Measurements from ENCODE around the gene MAP3K7CL. TPM values are rescaled to one million over a fixed set of nuclear protein-coding genes. Genes with fewer than 3 reads are reported as not detected.

The MAP3K7CL gene
- total RNA-seq, 4 donors from 2014 or later: 6.8 to 10.4 (median 8.8) TPM

- WGBS: 98% methylated on average over 5 of the region's 5 CpGs
These were observed 3.4 kb downstream of the MAP3K7CL start for GRCh38 chr21:29133796-29134195.

GRCh38 chr21:29135481-29135880 lies 5.0 kb downstream of the MAP3K7CL start:
- TF ChIP-seq CTCF (IDR thresholded peaks at IDR 0.05): no peak
- TF ChIP-seq EP300 (IDR thresholded peaks at IDR 0.05): no peak
- TF ChIP-seq POLR2AphosphoS5 (IDR thresholded peaks at IDR 0.05): no peak
- no peak for TF ChIP-seq POLR2A (IDR thresholded peaks at IDR 0.05)
- Histone ChIP-seq H3K27me3 (no peaks in the 10 kb centered on the region), H3K36me3 (no peaks in the 10 kb centered on the region), H3K4me3 (no peak overlapping the region), H3K9me3 (no peaks in the 10 kb centered on the region), H3K4me1 (peaks cover 4% of the 10 kb centered on the region), H3K27ac (no peak overlapping the region)
- DNase-seq (ENCODE audit: low spot score in 2 of 2): no peak

More at GRCh38 chr21:29133796-29134195, 3.4 kb downstream of the MAP3K7CL start:
- no peak for DNase-seq (ENCODE audit: low spot score in 2 of 2)
- no peaks in the 10 kb centered on the region for H3K27me3 ChIP-seq
- no peaks in the 10 kb centered on the region for H3K9me3 ChIP-seq
- H3K4me3 ChIP-seq: no peak overlapping the region
- no peak overlapping the region for H3K27ac ChIP-seq
- peaks cover 4% of the 10 kb centered on the region for H3K4me1 ChIP-seq
- TF ChIP-seq POLR2AphosphoS5 (IDR thresholded peaks at IDR 0.05) (no peak), EP300 (IDR thresholded peaks at IDR 0.05) (no peak), POLR2A (IDR thresholded peaks at IDR 0.05) (no peak), CTCF (IDR thresholded peaks at IDR 0.05) (no peak)
- H3K36me3 ChIP-seq: no peaks in the 10 kb centered on the region

- Histone ChIP-seq H3K27me3 (no peaks in the 10 kb centered on the region), H3K4me3 (no peak overlapping the region), H3K27ac (no peak overlapping the region), H3K36me3 (no peaks in the 10 kb centered on the region), H3K9me3 (no peaks in the 10 kb centered on the region), H3K4me1 (no peaks in the 10 kb centered on the region)
- DNase-seq (ENCODE audit: low spot score in 2 of 2): no peak
- 57% methylated on average over 1 of the region's 1 CpG for WGBS
- TF ChIP-seq EP300 (IDR thresholded peaks at IDR 0.05) (no peak), POLR2A (IDR thresholded peaks at IDR 0.05) (no peak), CTCF (IDR thresholded peaks at IDR 0.05) (no peak), POLR2AphosphoS5 (IDR thresholded peaks at IDR 0.05) (no peak)
These were observed 5.6 kb downstream of the MAP3K7CL start for GRCh38 chr21:29136033-29136432.

- no peak for DNase-seq (ENCODE audit: low spot score in 2 of 2)
- Histone ChIP-seq H3K27me3 (no peaks in the 10 kb centered on the region), H3K27ac (peak overlapping the region; percentile 88), H3K4me3 (no peak overlapping the region), H3K4me1 (peaks cover 50% of the 10 kb centered on the region), H3K9me3 (no peaks in the 10 kb centered on the region), H3K36me3 (no peaks in the 10 kb centered on the region)
- TF ChIP-seq POLR2AphosphoS5 (IDR thresholded peaks at IDR 0.05): no peak
- TF ChIP-seq EP300 (IDR thresholded peaks at IDR 0.05): no peak
- TF ChIP-seq CTCF (IDR thresholded peaks at IDR 0.05): no peak
- no peak for TF ChIP-seq POLR2A (IDR thresholded peaks at IDR 0.05)
- WGBS: 22% methylated on average over 2 of the region's 2 CpGs
These were observed 14.4 kb downstream of the MAP3K7CL start for GRCh38 chr21:29144736-29145353.

GRCh38 chr21:29145354-29145782 lies 14.9 kb downstream of the MAP3K7CL start:
- Histone ChIP-seq H3K27me3 (no peaks in the 10 kb centered on the region), H3K9me3 (no peaks in the 10 kb centered on the region), H3K4me3 (no peak overlapping the region), H3K4me1 (peaks cover 54% of the 10 kb centered on the region), H3K36me3 (no peaks in the 10 kb centered on the region), H3K27ac (peak overlapping the region; percentile 88)
- TF ChIP-seq POLR2A (IDR thresholded peaks at IDR 0.05) (no peak), CTCF (IDR thresholded peaks at IDR 0.05) (no peak), POLR2AphosphoS5 (IDR thresholded peaks at IDR 0.05) (no peak), EP300 (IDR thresholded peaks at IDR 0.05) (no peak)
- 11% methylated on average over 5 of the region's 5 CpGs for WGBS
- DNase-seq (ENCODE audit: low spot score in 2 of 2): no peak
